Peyer's patch (tissue), 4 donors: ENCODE results near the gene IFFO2.

Source experiments
- CTCF ChIP-seq, 6 experiments: fragments of 450-650 bp in 4 of 6; fragments of 200-600 bp in 2 of 6; sonication (generic) in 1 of 6; IDR thresholded peaks; one replicate each; pipeline ENCODE4 v1.5.1; 2017 to 2019; ENCODE audit warnings: antibody characterized with exemption in 6 of 6, mild to moderate bottlenecking in 3 of 6, moderate library complexity in 1 of 6
- POLR2A ChIP-seq, 2 donors: fragments of 450-650 bp; IDR thresholded peaks; one replicate each; pipeline ENCODE4 v1.5.1; 2017; ENCODE audit warnings: antibody characterized with exemption in 2 of 2, mild to moderate bottlenecking in 2 of 2, moderate library complexity in 2 of 2

GRCh38 chr1:18928985-18929384, 27.5 kb downstream of the IFFO2 start:
- TF ChIP-seq CTCF (IDR thresholded peaks at IDR 0.05) (no peak), POLR2A (IDR thresholded peaks at IDR 0.05) (no peak)
